K562 (cell line): ENCODE measurements around the gene PSMD14.

Source experiments
- BHLHE40 ChIP-seq: IDR thresholded peaks from 2 replicates; pipeline ENCODE4 v1.6.1; 2011; ENCODE audit warnings: low read length, improper control_type of control experiment
- CBX5 ChIP-seq: IDR thresholded peaks from 2 replicates; pipeline ENCODE4 v1.6.1; 2014; ENCODE audit warnings: low read depth, borderline replicate concordance
- CHD1 ChIP-seq: fragments of 200-600 bp; sonication (generic); IDR thresholded peaks from one replicate; pipeline ENCODE4 v1.6.1; 2012; ENCODE audit warnings: mild to moderate bottlenecking, moderate library complexity, low read length, inconsistent platforms
- HNRNPUL1 ChIP-seq: fragments of 200-400 bp; formaldehyde crosslinking; IDR thresholded peaks from 2 replicates; pipeline ENCODE4 v1.6.1; 2017; ENCODE audit warnings: low read length
- PCBP1 ChIP-seq: fragments of 200-400 bp; formaldehyde crosslinking; IDR thresholded peaks from 2 replicates; pipeline ENCODE4 v1.6.1; 2018; ENCODE audit warnings: mild to moderate bottlenecking, low read depth, low read length; ENCODE audit not compliant: poor library complexity, severe bottlenecking
- PHF21A ChIP-seq: fragments of 450-650 bp; IDR thresholded peaks from 2 replicates; pipeline ENCODE4 v1.6.1; 2017; ENCODE audit warnings: low read depth, borderline replicate concordance
- ZBTB8A ChIP-seq: fragments of 450-650 bp; IDR thresholded peaks from 2 replicates; pipeline ENCODE4 v1.6.1; 2018; ENCODE audit warnings: mild to moderate bottlenecking, moderate library complexity; ENCODE audit not compliant: partially characterized antibody
- ZNF282 ChIP-seq: sonication (generic); formaldehyde crosslinking; IDR thresholded peaks from 2 replicates; pipeline ENCODE4 v1.8.1; 2023; ENCODE audit warnings: missing genetic modification reagents
- ZNF695 ChIP-seq: fragments of 450-650 bp; formaldehyde crosslinking; IDR thresholded peaks from 2 replicates; pipeline ENCODE4 v1.4.0; 2020; ENCODE audit warnings: mild to moderate bottlenecking, moderate library complexity
- ZNF76 ChIP-seq: fragments of 250-450 bp; sonication (Bioruptor Pico); IDR thresholded peaks from 2 replicates; pipeline ENCODE4 v1.4.0; 2020; ENCODE audit warnings: mild to moderate bottlenecking, moderate library complexity, borderline replicate concordance
- TF ChIP-seq, protein P1 (sequence below), 3 experiments: IDR thresholded peaks in 2 of 3; conservative IDR thresholded peaks in 1 of 3; 2 replicates each; pipeline ENCODE4 v1.5.1; 2011 to 2012; ENCODE audit warnings: low read length in 3 of 3, mild to moderate bottlenecking in 3 of 3, control low read depth in 2 of 3, improper control_type of control experiment in 1 of 3, inconsistent platforms in 1 of 3, low read depth in 1 of 3, mixed read lengths in 1 of 3, moderate library complexity in 1 of 3; ENCODE audit not compliant: insufficient read depth in 2 of 3
- TF ChIP-seq, protein P2 (sequence below): sonication (generic); formaldehyde crosslinking; IDR thresholded peaks from 2 replicates; pipeline ENCODE4 v1.8.0; 2022; ENCODE audit warnings: missing genetic modification reagents, mild to moderate bottlenecking, moderate library complexity, borderline replicate concordance
- TF ChIP-seq, protein P3 (sequence below): fragments of 250-450 bp; sonication (Bioruptor Pico); IDR thresholded peaks from 2 replicates; pipeline ENCODE4 v1.4.0; 2020; ENCODE audit warnings: mild to moderate bottlenecking, moderate library complexity, borderline replicate concordance
- TF ChIP-seq, protein P4 (sequence below): sonication (generic); formaldehyde crosslinking; IDR thresholded peaks from 2 replicates; pipeline ENCODE4 v1.8.0; 2022; ENCODE audit warnings: mild to moderate bottlenecking, missing genetic modification reagents, borderline replicate concordance

DNA sequence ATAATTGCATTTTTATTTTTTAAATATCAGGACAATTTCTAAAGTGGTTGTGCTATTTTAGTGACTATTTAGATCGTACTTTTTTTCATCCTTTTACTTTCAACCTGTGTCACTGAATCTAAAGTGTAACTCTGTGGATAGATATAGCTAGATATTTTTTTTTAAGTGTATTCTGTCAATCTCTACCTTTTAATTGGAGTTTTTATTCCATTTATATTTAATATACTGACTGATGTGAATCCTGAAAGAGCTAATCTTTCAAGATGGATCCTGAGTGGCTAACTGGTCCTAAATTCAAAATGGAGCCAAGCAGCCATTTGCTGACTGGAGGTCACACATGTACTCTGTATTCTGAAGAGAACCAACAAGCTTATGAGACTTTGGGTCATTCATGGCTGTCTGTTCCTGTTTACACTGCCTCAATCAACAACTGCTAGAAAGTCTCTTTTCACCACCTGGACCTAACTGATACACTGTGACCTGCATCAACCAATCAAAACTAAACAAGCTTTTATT, 4.6 kb upstream of the PSMD14 start:
- no peak for TF ChIP-seq ZNF282 (CRISPR knock-in tag)
- no peak for TF ChIP-seq HNRNPUL1
- TF ChIP-seq ZNF76 (CRISPR knock-in tag) = no peak
- TF ChIP-seq, protein P1, sequence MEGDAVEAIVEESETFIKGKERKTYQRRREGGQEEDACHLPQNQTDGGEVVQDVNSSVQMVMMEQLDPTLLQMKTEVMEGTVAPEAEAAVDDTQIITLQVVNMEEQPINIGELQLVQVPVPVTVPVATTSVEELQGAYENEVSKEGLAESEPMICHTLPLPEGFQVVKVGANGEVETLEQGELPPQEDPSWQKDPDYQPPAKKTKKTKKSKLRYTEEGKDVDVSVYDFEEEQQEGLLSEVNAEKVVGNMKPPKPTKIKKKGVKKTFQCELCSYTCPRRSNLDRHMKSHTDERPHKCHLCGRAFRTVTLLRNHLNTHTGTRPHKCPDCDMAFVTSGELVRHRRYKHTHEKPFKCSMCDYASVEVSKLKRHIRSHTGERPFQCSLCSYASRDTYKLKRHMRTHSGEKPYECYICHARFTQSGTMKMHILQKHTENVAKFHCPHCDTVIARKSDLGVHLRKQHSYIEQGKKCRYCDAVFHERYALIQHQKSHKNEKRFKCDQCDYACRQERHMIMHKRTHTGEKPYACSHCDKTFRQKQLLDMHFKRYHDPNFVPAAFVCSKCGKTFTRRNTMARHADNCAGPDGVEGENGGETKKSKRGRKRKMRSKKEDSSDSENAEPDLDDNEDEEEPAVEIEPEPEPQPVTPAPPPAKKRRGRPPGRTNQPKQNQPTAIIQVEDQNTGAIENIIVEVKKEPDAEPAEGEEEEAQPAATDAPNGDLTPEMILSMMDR (IDR thresholded peaks at IDR 0.05 in 2 of 3, conservative IDR thresholded peaks at IDR 0.05 in 1 of 3; ENCODE audit: insufficient read depth in 2 of 3, low read depth in 1 of 3, low read length in 3 of 3) = no peak
- TF ChIP-seq CBX5 = no peak
- TF ChIP-seq BHLHE40 = no peak
- TF ChIP-seq PCBP1 = no peak
- TF ChIP-seq ZBTB8A = no peak
- TF ChIP-seq, protein P2, sequence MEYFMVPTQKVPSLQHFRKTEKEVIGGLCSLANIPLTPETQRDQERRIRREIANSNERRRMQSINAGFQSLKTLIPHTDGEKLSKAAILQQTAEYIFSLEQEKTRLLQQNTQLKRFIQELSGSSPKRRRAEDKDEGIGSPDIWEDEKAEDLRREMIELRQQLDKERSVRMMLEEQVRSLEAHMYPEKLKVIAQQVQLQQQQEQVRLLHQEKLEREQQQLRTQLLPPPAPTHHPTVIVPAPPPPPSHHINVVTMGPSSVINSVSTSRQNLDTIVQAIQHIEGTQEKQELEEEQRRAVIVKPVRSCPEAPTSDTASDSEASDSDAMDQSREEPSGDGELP (CRISPR knock-in tag) = no peak
- TF ChIP-seq PHF21A = no peak
- no peak for TF ChIP-seq CHD1
- TF ChIP-seq ZNF695 (CRISPR knock-in tag) = no peak
- TF ChIP-seq, protein P3, sequence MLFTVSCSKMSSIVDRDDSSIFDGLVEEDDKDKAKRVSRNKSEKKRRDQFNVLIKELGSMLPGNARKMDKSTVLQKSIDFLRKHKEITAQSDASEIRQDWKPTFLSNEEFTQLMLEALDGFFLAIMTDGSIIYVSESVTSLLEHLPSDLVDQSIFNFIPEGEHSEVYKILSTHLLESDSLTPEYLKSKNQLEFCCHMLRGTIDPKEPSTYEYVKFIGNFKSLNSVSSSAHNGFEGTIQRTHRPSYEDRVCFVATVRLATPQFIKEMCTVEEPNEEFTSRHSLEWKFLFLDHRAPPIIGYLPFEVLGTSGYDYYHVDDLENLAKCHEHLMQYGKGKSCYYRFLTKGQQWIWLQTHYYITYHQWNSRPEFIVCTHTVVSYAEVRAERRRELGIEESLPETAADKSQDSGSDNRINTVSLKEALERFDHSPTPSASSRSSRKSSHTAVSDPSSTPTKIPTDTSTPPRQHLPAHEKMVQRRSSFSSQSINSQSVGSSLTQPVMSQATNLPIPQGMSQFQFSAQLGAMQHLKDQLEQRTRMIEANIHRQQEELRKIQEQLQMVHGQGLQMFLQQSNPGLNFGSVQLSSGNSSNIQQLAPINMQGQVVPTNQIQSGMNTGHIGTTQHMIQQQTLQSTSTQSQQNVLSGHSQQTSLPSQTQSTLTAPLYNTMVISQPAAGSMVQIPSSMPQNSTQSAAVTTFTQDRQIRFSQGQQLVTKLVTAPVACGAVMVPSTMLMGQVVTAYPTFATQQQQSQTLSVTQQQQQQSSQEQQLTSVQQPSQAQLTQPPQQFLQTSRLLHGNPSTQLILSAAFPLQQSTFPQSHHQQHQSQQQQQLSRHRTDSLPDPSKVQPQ = no peak
- TF ChIP-seq, protein P4, sequence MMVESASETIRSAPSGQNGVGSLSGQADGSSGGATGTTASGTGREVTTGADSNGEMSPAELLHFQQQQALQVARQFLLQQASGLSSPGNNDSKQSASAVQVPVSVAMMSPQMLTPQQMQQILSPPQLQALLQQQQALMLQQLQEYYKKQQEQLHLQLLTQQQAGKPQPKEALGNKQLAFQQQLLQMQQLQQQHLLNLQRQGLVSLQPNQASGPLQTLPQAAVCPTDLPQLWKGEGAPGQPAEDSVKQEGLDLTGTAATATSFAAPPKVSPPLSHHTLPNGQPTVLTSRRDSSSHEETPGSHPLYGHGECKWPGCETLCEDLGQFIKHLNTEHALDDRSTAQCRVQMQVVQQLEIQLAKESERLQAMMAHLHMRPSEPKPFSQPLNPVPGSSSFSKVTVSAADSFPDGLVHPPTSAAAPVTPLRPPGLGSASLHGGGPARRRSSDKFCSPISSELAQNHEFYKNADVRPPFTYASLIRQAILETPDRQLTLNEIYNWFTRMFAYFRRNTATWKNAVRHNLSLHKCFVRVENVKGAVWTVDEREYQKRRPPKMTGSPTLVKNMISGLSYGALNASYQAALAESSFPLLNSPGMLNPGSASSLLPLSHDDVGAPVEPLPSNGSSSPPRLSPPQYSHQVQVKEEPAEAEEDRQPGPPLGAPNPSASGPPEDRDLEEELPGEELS (CRISPR knock-in tag) = no peak
